Stomach (tissue), 9 donors: Measurements from ENCODE around the gene RUFY3. TPM values are rescaled to one million over a fixed set of nuclear protein-coding genes. Genes with fewer than 3 reads are reported as not detected.
A peak's percentile ranks its signal among the peaks of the same experiment; 100 is the strongest.

Experiments used
- DNase-seq, 2 donors: peaks; one replicate each; pipeline versions ENCODE4 v3.0.0 to v3.0.0-alpha.2; 2013 to 2019
- H3K27ac ChIP-seq, 5 donors: fragments of 200-600 bp in 4 of 5; sonication (generic) in 4 of 5; one replicate each; pipeline ENCODE4 v1.5.1; 2013 to 2019; ENCODE audit warnings: mild to moderate bottlenecking in 1 of 5, moderate library complexity in 1 of 5
- H3K27me3 ChIP-seq, 3 donors: fragments of 200-600 bp; sonication (generic); one replicate each; pipeline ENCODE4 v1.5.1; 2017 to 2019; ENCODE audit warnings: mixed run types in 1 of 3
- H3K36me3 ChIP-seq, 4 donors: fragments of 200-600 bp; sonication (generic); 1 replicate in 3 of 4; 2 replicates in 1 of 4; pipeline ENCODE4 v1.5.1; 2016 to 2019
- H3K4me1 ChIP-seq, 4 donors: fragments of 200-600 bp; sonication (generic); one replicate each; pipeline ENCODE4 v1.5.1; 2016 to 2019
- H3K4me3 ChIP-seq, 4 donors: fragments of 200-600 bp; sonication (generic) in 3 of 4; one replicate each; pipeline ENCODE4 v1.5.1; 2016 to 2019; ENCODE audit warnings: mild to moderate bottlenecking in 1 of 4
- H3K9me3 ChIP-seq, 4 donors: fragments of 200-600 bp; sonication (generic); one replicate each; pipeline ENCODE4 v1.5.1; 2016 to 2019
- EP300 ChIP-seq: sonication (generic); formaldehyde crosslinking; IDR thresholded peaks from one replicate; pipeline ENCODE4 v1.6.1; 2017; ENCODE audit warnings: antibody characterized with exemption
- POLR2A ChIP-seq, 4 donors: fragments of 450-650 bp; IDR thresholded peaks; one replicate each; pipeline ENCODE4 v1.6.1; 2016; ENCODE audit warnings: antibody characterized with exemption in 4 of 4, control low read depth in 2 of 4, mild to moderate bottlenecking in 1 of 4, moderate library complexity in 1 of 4
- POLR2AphosphoS5 ChIP-seq, 3 donors: sonication (generic); formaldehyde crosslinking; IDR thresholded peaks; one replicate each; pipeline ENCODE4 v1.6.1; 2016; ENCODE audit warnings: antibody characterized with exemption in 3 of 3
- WGBS, 5 donors: extraction: QIAGEN DNeasy Blood & Tissue Kit in 3 of 5; methylation state at CpG; one replicate each; pipeline versions ENCODE4 v1.1.5 to v1.1.7; 2013 to 2018; 5-methylcytosine and 5-hydroxymethylcytosine counted together
- intact Hi-C: fragments of 100-400 bp; cut with DNase I; formaldehyde crosslinking; loops from one replicate; pipeline ENCODE4 v1.15.1; 2023; ENCODE audit warnings: low total_unique reads
- polyA plus RNA-seq, 3 donors: library from polyadenylated mRNA; stranded (reverse); fragments of 200-250 nt; gene quantifications; one replicate each; pipeline ENCODE4 v1.2.3, GENCODE V29; 2013
- total RNA-seq, 5 donors: library from RNA; depleted of rRNA; stranded (reverse); fragments of >200 nt; gene quantifications; one replicate each; pipeline versions ENCODE4 v1.1.0 to v1.2.3, GENCODE V29; 2014 to 2016
- TF ChIP-seq, protein P1 (sequence below), 7 experiments: fragments of 450-650 bp in 4 of 7; fragments of 200-600 bp in 3 of 7; sonication (generic) in 3 of 7; IDR thresholded peaks; one replicate each; pipeline ENCODE4 v1.5.1; 2016 to 2019; ENCODE audit warnings: antibody characterized with exemption in 7 of 7, control low read depth in 2 of 7, mild to moderate bottlenecking in 1 of 7
- donor health status: healthy with polysubstance abuse.
- donor health status: Bipolar disorder and iron deficiency.
- donor health status: healthy.

The RUFY3 gene
- total and polyA plus RNA-seq, 8 donors: 13.2 to 120 (median 51.3) TPM

GRCh38 chr4:70737006-70737405, 15.2 kb downstream of the RUFY3 start:
- H3K27ac ChIP-seq: no peak overlapping the region
- TF ChIP-seq POLR2AphosphoS5 (IDR thresholded peaks at IDR 0.05): no peak
- no peak for TF ChIP-seq EP300
- TF ChIP-seq, protein P1, sequence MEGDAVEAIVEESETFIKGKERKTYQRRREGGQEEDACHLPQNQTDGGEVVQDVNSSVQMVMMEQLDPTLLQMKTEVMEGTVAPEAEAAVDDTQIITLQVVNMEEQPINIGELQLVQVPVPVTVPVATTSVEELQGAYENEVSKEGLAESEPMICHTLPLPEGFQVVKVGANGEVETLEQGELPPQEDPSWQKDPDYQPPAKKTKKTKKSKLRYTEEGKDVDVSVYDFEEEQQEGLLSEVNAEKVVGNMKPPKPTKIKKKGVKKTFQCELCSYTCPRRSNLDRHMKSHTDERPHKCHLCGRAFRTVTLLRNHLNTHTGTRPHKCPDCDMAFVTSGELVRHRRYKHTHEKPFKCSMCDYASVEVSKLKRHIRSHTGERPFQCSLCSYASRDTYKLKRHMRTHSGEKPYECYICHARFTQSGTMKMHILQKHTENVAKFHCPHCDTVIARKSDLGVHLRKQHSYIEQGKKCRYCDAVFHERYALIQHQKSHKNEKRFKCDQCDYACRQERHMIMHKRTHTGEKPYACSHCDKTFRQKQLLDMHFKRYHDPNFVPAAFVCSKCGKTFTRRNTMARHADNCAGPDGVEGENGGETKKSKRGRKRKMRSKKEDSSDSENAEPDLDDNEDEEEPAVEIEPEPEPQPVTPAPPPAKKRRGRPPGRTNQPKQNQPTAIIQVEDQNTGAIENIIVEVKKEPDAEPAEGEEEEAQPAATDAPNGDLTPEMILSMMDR (IDR thresholded peaks at IDR 0.05): no peak
- TF ChIP-seq POLR2A (IDR thresholded peaks at IDR 0.05): no peak
- no peaks in the 10 kb centered on the region for H3K9me3 ChIP-seq
- intact Hi-C loops: no loop called here
- 47 to 82% (median 81%) methylated on average over 1 of the region's 1 CpG for WGBS, 5 donors
- no peak for DNase-seq
- no peak overlapping the region for H3K4me3 ChIP-seq
- peaks cover 8 to 70% (median 39%) of the 10 kb centered on the region in 4 donors for H3K4me1 ChIP-seq
- no peaks in the 10 kb centered on the region for H3K27me3 ChIP-seq
- H3K36me3 ChIP-seq: no peaks in the 10 kb centered on the region

GRCh38 chr4:70737409-70737808, 15.6 kb downstream of the RUFY3 start:
- intact Hi-C loops: no loop called here
- Histone ChIP-seq H3K9me3 (no peaks in the 10 kb centered on the region), H3K36me3 (no peaks in the 10 kb centered on the region), H3K27me3 (no peaks in the 10 kb centered on the region), H3K4me3 (no peak overlapping the region), H3K4me1 (peaks cover 8 to 74% (median 41%) of the 10 kb centered on the region in 4 donors), H3K27ac (no peak overlapping the region)
- TF ChIP-seq POLR2A (IDR thresholded peaks at IDR 0.05) (no peak), POLR2AphosphoS5 (IDR thresholded peaks at IDR 0.05) (no peak), EP300 (no peak)
- TF ChIP-seq, protein P1 (IDR thresholded peaks at IDR 0.05): no peak
- no peak for DNase-seq
- WGBS, 5 donors: 83 to 94% (median 84%) methylated on average over 2 of the region's 2 CpGs

DNA sequence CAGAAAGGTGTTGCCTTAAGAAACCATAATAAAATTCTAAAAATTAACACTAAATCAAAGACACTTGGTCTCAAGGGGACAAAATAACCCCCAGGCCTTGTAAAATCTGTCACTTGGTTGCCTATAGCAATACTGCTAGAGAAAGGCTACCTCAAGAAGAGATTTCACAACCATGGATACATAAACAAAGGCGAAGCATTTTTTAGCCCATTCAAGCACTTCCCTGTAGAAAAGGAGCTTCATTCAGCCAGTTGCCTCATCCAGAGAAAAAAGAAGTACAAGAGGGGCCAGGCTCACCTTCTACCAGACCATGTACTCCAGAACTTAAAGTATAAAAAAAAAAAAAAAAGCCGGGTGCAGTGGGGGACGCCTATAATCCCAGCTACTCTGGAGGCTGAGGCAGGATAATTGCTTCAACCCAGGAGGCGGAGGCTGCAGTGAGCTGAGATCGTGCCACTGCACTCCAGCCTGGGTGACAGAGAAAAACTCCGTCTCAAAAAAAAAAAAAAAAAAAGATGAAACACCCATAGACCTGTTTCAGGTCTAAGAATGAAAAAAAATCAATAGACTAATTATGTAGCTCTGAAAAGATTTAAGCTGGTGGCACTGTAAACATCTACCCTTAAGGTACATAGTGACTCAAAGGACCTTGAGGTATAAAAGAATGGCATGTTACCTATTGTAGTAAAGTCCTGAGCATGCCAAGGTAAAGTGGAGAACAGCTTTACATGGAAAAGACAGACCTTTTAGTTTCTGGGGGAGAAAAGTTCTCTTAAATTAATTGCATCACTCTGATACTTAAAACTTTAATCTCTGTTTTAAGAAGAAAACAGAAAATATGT, 18.0 kb downstream of the RUFY3 start:
- WGBS, 5 donors: 33 to 62% (median 54%) methylated on average over 6 of the region's 6 CpGs

DNA sequence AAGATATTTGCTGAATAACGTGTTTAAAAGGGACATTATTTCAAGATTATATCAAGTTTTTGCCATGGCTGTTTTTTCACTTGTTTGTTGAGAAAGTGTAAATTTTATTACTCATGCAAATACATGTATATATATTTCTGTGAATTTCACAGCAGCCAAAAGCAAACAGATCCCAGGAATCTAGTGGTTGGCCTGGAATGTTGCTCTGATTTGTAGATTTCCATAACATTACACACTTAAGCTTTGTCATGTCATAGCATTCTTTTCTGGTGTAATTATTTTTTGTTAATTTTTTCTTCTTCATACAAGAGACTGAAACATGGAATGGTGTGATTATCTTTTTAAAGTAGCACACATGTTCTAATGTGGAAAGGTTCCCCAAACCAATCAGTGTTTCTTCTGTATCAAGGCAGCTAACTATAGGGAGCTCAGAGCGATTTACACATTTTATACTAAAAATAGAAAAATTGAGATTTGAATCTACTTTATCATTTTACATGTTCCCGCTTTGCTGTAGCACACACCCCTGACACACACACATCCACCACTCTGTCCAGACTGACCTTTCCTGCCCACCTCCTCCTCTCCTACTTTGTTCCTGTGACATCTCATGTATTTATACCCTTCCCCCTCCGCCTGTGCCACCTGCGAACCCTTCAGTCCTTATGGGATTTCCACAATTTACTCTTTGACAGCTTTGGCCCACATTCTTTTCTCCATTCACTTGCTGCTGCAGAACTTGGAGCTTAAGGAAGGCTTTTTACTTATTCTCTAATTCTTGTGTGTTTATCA, 20.3 kb downstream of the RUFY3 start:
- intact Hi-C loops: no loop called here
- Histone ChIP-seq H3K4me3 (no peak overlapping the region), H3K9me3 (no peaks in the 10 kb centered on the region), H3K27me3 (no peaks in the 10 kb centered on the region), H3K27ac (no peak overlapping the region), H3K36me3 (no peaks in the 10 kb centered on the region), H3K4me1 (peaks cover 0 to 62% (median 24%) of the 10 kb centered on the region in 4 donors)
- DNase-seq: no peak
- TF ChIP-seq POLR2A (IDR thresholded peaks at IDR 0.05): no peak
- TF ChIP-seq POLR2AphosphoS5 (IDR thresholded peaks at IDR 0.05): no peak
- TF ChIP-seq, protein P1 (IDR thresholded peaks at IDR 0.05): no peak
- TF ChIP-seq EP300: no peak
- 66 to 78% (median 76%) methylated on average over 5 of the region's 5 CpGs for WGBS, 5 donors

More for the DNA sequence above, 18.0 kb downstream of the RUFY3 start:
- intact Hi-C loops: no loop called here
- Histone ChIP-seq H3K27ac (peak overlapping the region in 3 of 5 donors; percentile 41 to 52 (median 42)), H3K36me3 (no peaks in the 10 kb centered on the region), H3K4me3 (no peak overlapping the region), H3K4me1 (peaks cover 0 to 73% (median 38%) of the 10 kb centered on the region in 4 donors), H3K9me3 (no peaks in the 10 kb centered on the region), H3K27me3 (no peaks in the 10 kb centered on the region)
- peak in 1 of 2 donors; percentile 37 for DNase-seq
- no peak for TF ChIP-seq POLR2AphosphoS5 (IDR thresholded peaks at IDR 0.05)
